K562 (cell line): ENCODE measurements around the gene OR11G2. TPM values are rescaled to one million over a fixed set of nuclear protein-coding genes. Genes with fewer than 3 reads are reported as not detected.

Experiments
- ATAC-seq: fragments of 200-7000 bp; cut with Tn5 transposase; 3 replicates; pipeline ENCODE4 v1.9.1; 2020; ENCODE audit warnings: moderate library complexity
- BruUV-seq: library from RNA; stranded (reverse); fragments of 400-500 nt; replicated peaks from 2 replicates; lab custom pipeline; 2021; lab: Mats Ljungman, UMichigan
- CTCF ChIA-PET: fragments of 300-600 bp; formaldehyde crosslinking; extraction: SDS; loops from one replicate; lab custom pipeline; 2021; ENCODE audit warnings: low intra/inter-chr PET ratio; lab: Yijun Ruan, JAX
- POLR2A ChIA-PET: fragments of 300-600, 350-650 bp; sonication (Branson Sonifier 250); formaldehyde crosslinking; extraction: SDS; loops from one replicate; lab custom pipeline; 2021; ENCODE audit warnings: antibody characterized with exemption, inconsistent platforms; lab: Yijun Ruan, JAX
- DNase-seq, 4 experiments: peaks; one replicate each; pipeline versions ENCODE4 v3.0.0 to v3.0.0-alpha.2; 2011 to 2018; ENCODE audit warnings: low spot score in 3 of 4, mixed read lengths in 3 of 4; ENCODE audit errors: extremely low read depth in 1 of 4
- FAIRE-seq: peaks from 2 replicates; lab custom pipeline; 2011; peaks lifted over from hg19 to GRCh38; lab: Jason Lieb, UNC
- H2AFZ ChIP-seq: 2 replicates; pipeline ENCODE4 v1.6.0; 2011; ENCODE audit warnings: low read depth, low read length, control low read depth, inconsistent platforms
- H3K27ac ChIP-seq: fragments of 200-600 bp; 3 replicates; pipeline ENCODE4 v1.8.0; 2011; ENCODE audit warnings: low read depth, mild to moderate bottlenecking, control low read depth, inconsistent platforms, low read length, moderate library complexity, mixed read lengths; ENCODE audit errors: extremely low read depth
- H3K27me3 ChIP-seq, 2 experiments: fragments of 300-600 bp in 1 of 2; 2 replicates in 1 of 2; 3 replicates in 1 of 2; pipeline versions ENCODE4 v1.6.0 to v1.8.0; 2011; ENCODE audit warnings: inconsistent platforms in 2 of 2, low read length in 2 of 2, mild to moderate bottlenecking in 1 of 2, mixed read lengths in 1 of 2, moderate library complexity in 1 of 2; ENCODE audit not compliant: control insufficient read depth in 2 of 2, insufficient read depth in 2 of 2
- H3K36me3 ChIP-seq: fragments of 300-600 bp; 3 replicates; pipeline ENCODE4 v1.8.0; 2011; ENCODE audit warnings: mild to moderate bottlenecking, low read length, inconsistent platforms; ENCODE audit not compliant: control insufficient read depth, insufficient read depth
- H3K4me1 ChIP-seq, 2 experiments: fragments of 200-600 bp in 1 of 2; replicated peaks in 1 of 2; 2 replicates in 1 of 2; 3 replicates in 1 of 2; pipeline versions ENCODE4 v1.5.1 to v1.8.0; 2011; ENCODE audit warnings: inconsistent platforms in 2 of 2, low read length in 2 of 2, mild to moderate bottlenecking in 1 of 2, mixed read lengths in 1 of 2, moderate library complexity in 1 of 2; ENCODE audit not compliant: control insufficient read depth in 2 of 2, insufficient read depth in 2 of 2
- H3K4me2 ChIP-seq: 2 replicates; pipeline ENCODE4 v1.6.1; 2011; ENCODE audit warnings: low read length, control low read depth, inconsistent platforms, mixed read lengths; ENCODE audit not compliant: insufficient read depth
- H3K4me3 ChIP-seq: fragments of 200-600 bp; sonication (generic), shearing (Covaris generic); 2 replicates; pipeline ENCODE4 v1.5.1; 2016; ENCODE audit warnings: control low read depth, inconsistent platforms
- H3K79me2 ChIP-seq: fragments of 200-600 bp; 3 replicates; pipeline ENCODE4 v1.8.0; 2011; ENCODE audit warnings: low read length, inconsistent platforms; ENCODE audit not compliant: control insufficient read depth, insufficient read depth
- H3K9ac ChIP-seq, 2 experiments: 2 replicates each; pipeline versions ENCODE4 v1.6.0 to v1.6.1; 2011; ENCODE audit warnings: low read depth in 2 of 2, low read length in 2 of 2, control low read depth in 1 of 2, inconsistent platforms in 1 of 2, mild to moderate bottlenecking in 1 of 2, mixed read lengths in 1 of 2; ENCODE audit not compliant: insufficient read depth in 1 of 2
- H3K9me1 ChIP-seq: one replicate; pipeline ENCODE4 v1.6.0; 2011; ENCODE audit warnings: inconsistent platforms, mild to moderate bottlenecking, low read length, moderate library complexity; ENCODE audit not compliant: control insufficient read depth, insufficient read depth
- H3K9me3 ChIP-seq: replicated peaks from 2 replicates; pipeline ENCODE4 v1.5.1; 2011; ENCODE audit warnings: low read depth, low read length, inconsistent platforms; ENCODE audit not compliant: control insufficient read depth, insufficient read depth
- H4K20me1 ChIP-seq: replicated peaks from 2 replicates; pipeline ENCODE4 v1.6.1; 2011; ENCODE audit warnings: low read length, inconsistent platforms, mixed read lengths; ENCODE audit not compliant: control insufficient read depth, insufficient read depth
- CREB5 ChIP-seq: fragments of 250-450 bp; sonication (Bioruptor Pico); IDR thresholded peaks from 2 replicates; pipeline ENCODE4 v1.5.0; 2020; ENCODE audit warnings: mild to moderate bottlenecking
- IRF1 ChIP-seq: sonication (generic); formaldehyde crosslinking; IDR thresholded peaks from 2 replicates; pipeline ENCODE4 v1.8.0; 2022; ENCODE audit warnings: missing genetic modification reagents, mild to moderate bottlenecking, borderline replicate concordance
- NR2C2 ChIP-seq, 2 experiments: fragments of 200-800 bp in 1 of 2; sonication (Bioruptor generic) in 1 of 2; sonication (generic) in 1 of 2; formaldehyde crosslinking in 1 of 2; IDR thresholded peaks; 2 replicates each; pipeline versions ENCODE4 v1.6.1 to v1.8.0; 2016 to 2022; ENCODE audit warnings: mild to moderate bottlenecking in 1 of 2, missing compliant biosample characterization in 1 of 2, missing genetic modification characterization in 1 of 2, missing genetic modification reagents in 1 of 2
- NR3C1 ChIP-seq: sonication (generic); formaldehyde crosslinking; IDR thresholded peaks from 2 replicates; pipeline ENCODE4 v1.8.1; 2022; ENCODE audit warnings: missing genetic modification reagents
- THRB ChIP-seq: fragments of 450-650 bp; formaldehyde crosslinking; conservative IDR thresholded peaks from 2 replicates; pipeline ENCODE4 v1.4.0; 2022; ENCODE audit warnings: mild to moderate bottlenecking, missing genetic modification characterization
- ZBTB11 ChIP-seq, 3 experiments: fragments of 200-800 bp in 1 of 3; fragments of 250-450 bp in 1 of 3; fragments of 450-650 bp in 1 of 3; sonication (Bioruptor Pico) in 1 of 3; sonication (Bioruptor generic) in 1 of 3; formaldehyde crosslinking in 1 of 3; IDR thresholded peaks; 2 replicates each; pipeline versions ENCODE4 v1.6.1 to v1.8.0; 2016 to 2022; ENCODE audit warnings: mild to moderate bottlenecking in 2 of 3, missing genetic modification characterization in 2 of 3, missing compliant biosample characterization in 1 of 3, moderate library complexity in 1 of 3
- ZNF121 ChIP-seq: sonication (generic); formaldehyde crosslinking; conservative IDR thresholded peaks from 2 replicates; pipeline ENCODE4 v1.8.0; 2022; ENCODE audit warnings: missing genetic modification reagents
- ZNF444 ChIP-seq: fragments of 250-450 bp; sonication (Bioruptor Pico); IDR thresholded peaks from 2 replicates; pipeline ENCODE4 v1.4.0; 2020; ENCODE audit warnings: mild to moderate bottlenecking, moderate library complexity
- ZNF639 ChIP-seq, 2 experiments: fragments of 200-800 bp in 1 of 2; sonication (Bioruptor generic) in 1 of 2; sonication (generic) in 1 of 2; formaldehyde crosslinking in 1 of 2; IDR thresholded peaks in 1 of 2; conservative IDR thresholded peaks in 1 of 2; 2 replicates each; pipeline versions ENCODE4 v1.5.0 to v1.6.1; 2016 to 2020; ENCODE audit warnings: missing compliant biosample characterization in 1 of 2, missing genetic modification characterization in 1 of 2, missing genetic modification reagents in 1 of 2
- ZNF668 ChIP-seq: fragments of 250-450 bp; sonication (Bioruptor Pico); IDR thresholded peaks from 2 replicates; pipeline ENCODE4 v1.8.0; 2022; ENCODE audit warnings: mild to moderate bottlenecking, inconsistent platforms
- in situ Hi-C: fragments of 300-500 bp; cut with MboI; formaldehyde crosslinking; loops from 4 replicates; pipeline ENCODE4 v1.15.0; 2018; ENCODE audit warnings: inconsistent platforms, mixed read lengths
- intact Hi-C: fragments of 100-400 bp; cut with micrococcal nuclease; formaldehyde crosslinking; loops from 2 replicates; pipeline ENCODE4 v1.14.2; 2022
- polyA plus RNA-seq, 8 experiments: library from polyadenylated mRNA; depleted of rRNA in 4 of 8; stranded (reverse) in 5 of 8; unstranded in 3 of 8; fragments of >200 nt; fragmentation: Nextera tagmentation in 2 of 8; fragmentation: Illumina TruSeq in 1 of 8; extraction: Ambion mirVana in 2 of 8; extraction: Trizol in 1 of 8; gene quantifications; 2 replicates each; pipeline versions ENCODE4 v1.2.1 to v1.2.3, GENCODE V29; 2011 to 2014; ENCODE audit warnings: inconsistent platforms in 1 of 8, missing spikeins in 1 of 8
- total RNA-seq, 7 experiments: library from RNA; depleted of rRNA in 6 of 7; stranded (reverse); fragments of >200 nt in 6 of 7; fragmentation: Illumina TruSeq in 2 of 7; extraction: Trizol in 2 of 7; gene quantifications; 2 replicates each; pipeline versions ENCODE4 v1.2.1 to v1.2.3, GENCODE V29; 2011 to 2021; ENCODE audit warnings: low replicate concordance in 1 of 7

Gene OR11G2
- total and polyA plus RNA-seq, 9 of the 15 experiments (the other 6 are each of a cell fraction or from before 2014, with no cell fraction given): not detected

- H3K79me2 ChIP-seq: no peaks in the 10 kb centered on the region
- intact Hi-C loops: no loop called here
- in situ Hi-C loops: no loop called here
- H3K4me2 ChIP-seq: no peak overlapping the region
- no peak overlapping the region for H3K9ac ChIP-seq
- H3K9me1 ChIP-seq: no peaks in the 10 kb centered on the region
- ATAC-seq (no peak), DNase-seq (no peak), FAIRE-seq (no peak)
- POLR2A ChIA-PET: no interaction called here
- H3K27ac ChIP-seq: no peak overlapping the region
- CTCF ChIA-PET: no interaction called here
- BruUV-seq: no TSS peak
- H3K9me3 ChIP-seq: peaks cover 4% of the 10 kb centered on the region
- H4K20me1 ChIP-seq: no peaks in the 10 kb centered on the region
- no peaks in the 10 kb centered on the region for H3K27me3 ChIP-seq
- no peaks in the 10 kb centered on the region; a peak in 1 of 5 replicates for H3K4me1 ChIP-seq
- H2AFZ ChIP-seq: no peak overlapping the region
- H3K36me3 ChIP-seq: no peaks in the 10 kb centered on the region
- no peak overlapping the region for H3K4me3 ChIP-seq
- TF ChIP-seq ZNF639 (CRISPR knock-in tag; conservative IDR thresholded peaks at IDR 0.05 in 1 of 2, IDR thresholded peaks at IDR 0.05 in 1 of 2) (no peak), IRF1 (no peak), THRB (CRISPR knock-in tag) (no peak), ZNF121 (no peak), ZNF668 (CRISPR knock-in tag) (no peak), NR3C1 (CRISPR knock-in tag) (no peak), ZNF444 (CRISPR knock-in tag) (no peak), NR2C2 (CRISPR knock-in tag; IDR thresholded peaks at IDR 0.05) (no peak), NR2C2 (tag; IDR thresholded peaks at IDR 0.05) (no peak), ZBTB11 (CRISPR knock-in tag; IDR thresholded peaks at IDR 0.05) (no peak), CREB5 (no peak)
Observed at GRCh38 chr14:20167091-20167490, 23.6 kb upstream of the OR11G2 start.
